ENCODE results near the gene STEAP2. TPM values are rescaled to one million over a fixed set of nuclear protein-coding genes. Genes with fewer than 3 reads are reported as not detected.

The STEAP2 gene
- total RNA-seq, 1 donor from 2014 or later, result 2.4 TPM

DNA sequence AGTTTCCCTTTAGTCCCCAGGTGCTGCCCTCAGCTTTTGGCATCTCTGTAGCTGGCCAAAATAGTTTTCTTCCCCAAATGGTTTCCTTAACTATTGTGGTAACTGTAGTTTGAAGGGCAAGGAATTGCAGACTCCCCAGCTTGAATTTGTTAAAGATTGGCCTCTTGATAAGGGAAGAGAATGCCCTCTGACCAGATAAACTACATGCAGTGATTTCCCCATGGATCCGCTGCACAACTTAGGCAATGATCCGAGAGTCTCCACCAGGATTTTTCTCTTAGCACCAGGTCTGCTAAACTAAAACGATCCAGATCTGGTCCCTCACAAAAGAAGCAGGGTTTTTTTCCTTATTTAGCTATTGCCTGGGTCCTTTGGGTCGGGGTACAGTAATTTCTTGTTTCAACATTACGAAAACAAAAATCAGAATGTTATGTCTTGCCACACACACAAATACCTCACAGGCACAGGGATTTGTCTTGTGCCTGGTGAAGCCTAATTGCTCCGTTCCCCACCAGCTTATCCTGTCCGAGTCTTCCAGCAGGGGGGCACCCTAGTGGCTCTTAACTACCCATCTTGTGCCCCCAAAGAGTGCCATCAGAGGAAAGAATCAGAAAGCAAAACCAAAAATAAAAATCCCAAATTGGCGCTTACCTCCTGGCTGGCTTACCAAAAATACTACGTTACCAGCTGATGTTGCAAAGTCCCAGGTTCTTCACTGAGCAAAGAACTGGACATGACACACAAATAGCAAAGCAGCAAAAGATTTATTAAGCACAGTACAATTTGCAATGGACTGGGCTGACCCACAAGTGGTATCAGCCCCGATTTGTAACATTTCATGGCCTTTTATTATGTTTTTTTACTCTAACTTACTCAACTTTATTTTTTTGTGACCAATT is 16.4 kb upstream of the STEAP2 start:
- ATAC-seq, result no peak

GRCh38 chr7:90201500-90202195 is 9.9 kb upstream of the STEAP2 start:
- no peak for ATAC-seq

DNA sequence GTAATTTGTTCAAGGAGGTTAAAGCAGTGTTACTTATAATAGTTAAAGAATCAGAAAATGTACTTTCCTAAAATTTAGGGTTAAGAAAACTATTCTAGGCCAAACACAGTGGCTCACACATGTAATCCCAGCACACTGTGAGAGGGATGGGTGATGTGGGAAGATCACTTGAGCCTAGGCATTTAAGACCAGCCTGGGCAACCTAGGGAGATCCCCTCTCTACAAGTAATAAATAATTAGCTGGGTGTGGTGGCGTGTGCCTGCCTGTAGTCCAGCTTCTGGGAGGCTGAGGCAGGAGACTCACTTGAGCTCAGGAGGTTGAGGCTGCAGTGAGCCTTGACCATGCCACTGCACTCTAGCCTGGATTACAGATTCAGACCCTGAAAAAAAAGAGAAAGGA is 3.6 kb upstream of the STEAP2 start:
- no peak for ATAC-seq

- no peak for ATAC-seq
Observed at GRCh38 chr7:90209776-90210175, 1.8 kb upstream of the STEAP2 start.

DNA sequence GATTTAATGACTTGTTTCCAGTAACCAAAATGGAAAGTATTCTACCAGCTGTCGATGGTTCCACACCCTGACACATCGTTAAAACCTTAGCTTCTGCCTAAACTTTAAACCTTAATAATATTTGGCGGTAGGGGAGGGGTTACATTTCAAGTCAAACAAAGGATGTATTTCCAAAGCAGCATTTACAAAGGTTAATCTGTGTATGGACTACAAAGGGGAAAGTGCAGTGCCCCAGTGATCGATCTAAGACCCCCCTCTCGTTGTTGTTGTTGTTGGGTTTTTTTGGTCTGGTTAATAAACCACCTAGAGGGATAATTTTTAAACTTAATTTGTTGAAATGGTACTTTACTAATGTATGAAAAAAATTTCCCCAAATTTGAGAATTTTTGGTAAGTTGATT is 1.1 kb upstream of the STEAP2 start:
- no peak for ATAC-seq

- ATAC-seq, result no peak
Observed at GRCh38 chr7:90210981-90211380, 559 bp upstream of the STEAP2 start.

DNA sequence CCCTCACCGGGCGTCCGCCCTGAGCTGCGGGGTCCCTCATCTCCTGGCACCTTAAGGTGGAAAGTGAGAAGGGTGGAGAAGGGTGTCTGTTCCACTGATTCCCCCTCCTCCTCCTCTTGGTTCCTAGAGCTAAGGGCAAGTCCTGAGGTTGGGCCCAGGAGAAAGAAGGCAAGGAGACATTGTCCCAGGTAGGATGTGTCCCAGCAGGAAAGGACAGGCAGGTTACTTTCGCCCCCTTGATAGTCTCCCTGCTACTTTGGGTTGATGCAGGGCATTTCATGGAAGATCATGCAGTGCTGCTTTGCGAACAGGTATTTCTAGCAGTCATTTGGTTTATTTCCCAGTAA is 582 bp downstream of the STEAP2 start:
- no peak for ATAC-seq

- no peak for ATAC-seq
Observed at GRCh38 chr7:90213521-90213920, 2.0 kb downstream of the STEAP2 start.

GRCh38 chr7:90216080-90216674 is 4.6 kb downstream of the STEAP2 start:
- ATAC-seq, result no peak

DNA sequence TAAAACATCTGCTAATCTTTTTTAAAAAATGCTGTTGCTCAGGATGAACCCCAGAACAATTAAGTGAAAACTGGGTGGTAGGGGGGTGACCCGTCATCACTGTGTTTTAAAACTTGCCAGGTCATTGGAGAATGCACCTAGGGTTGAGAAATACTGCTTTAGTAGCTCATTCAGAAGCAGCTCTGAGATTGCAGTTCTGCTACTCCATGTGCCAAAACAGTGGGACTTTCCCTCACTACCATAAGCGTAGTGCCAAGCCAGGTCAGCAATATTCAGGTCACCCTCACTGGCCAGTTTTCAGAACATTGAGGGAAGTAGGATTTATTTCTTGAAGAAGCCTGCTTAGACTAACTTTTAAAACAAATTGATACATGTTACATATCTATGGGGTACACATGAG is 5.2 kb downstream of the STEAP2 start:
- ATAC-seq, result no peak

DNA sequence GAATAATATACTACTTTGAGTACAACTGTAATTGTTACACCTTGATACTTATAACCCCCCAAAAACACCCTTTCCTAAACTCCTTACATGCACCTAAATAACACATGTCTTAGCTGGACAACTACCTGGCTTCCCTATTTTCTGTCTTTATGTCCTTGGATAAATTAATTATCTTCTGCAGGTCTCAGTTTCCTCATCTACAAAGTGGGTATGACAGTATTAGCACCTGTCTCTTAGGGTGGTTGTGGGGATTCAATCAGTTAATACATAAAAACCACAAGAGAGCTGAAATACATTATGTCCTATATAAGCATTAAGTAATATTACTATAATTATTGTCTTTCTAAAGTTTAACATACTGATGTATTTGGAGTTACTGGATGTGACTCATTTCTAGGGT is 10.8 kb downstream of the STEAP2 start:
- no peak for ATAC-seq

- no peak for ATAC-seq
Observed at GRCh38 chr7:90222811-90223725, 11.5 kb downstream of the STEAP2 start.

GRCh38 chr7:90224195-90224594 is 12.7 kb downstream of the STEAP2 start:
- no peak for ATAC-seq

DNA sequence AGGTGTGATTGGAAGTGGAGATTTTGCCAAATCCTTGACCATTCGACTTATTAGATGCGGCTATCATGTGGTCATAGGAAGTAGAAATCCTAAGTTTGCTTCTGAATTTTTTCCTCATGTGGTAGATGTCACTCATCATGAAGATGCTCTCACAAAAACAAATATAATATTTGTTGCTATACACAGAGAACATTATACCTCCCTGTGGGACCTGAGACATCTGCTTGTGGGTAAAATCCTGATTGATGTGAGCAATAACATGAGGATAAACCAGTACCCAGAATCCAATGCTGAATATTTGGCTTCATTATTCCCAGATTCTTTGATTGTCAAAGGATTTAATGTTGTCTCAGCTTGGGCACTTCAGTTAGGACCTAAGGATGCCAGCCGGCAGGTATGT is 13.6 kb downstream of the STEAP2 start:
- ATAC-seq, result no peak

- ATAC-seq, result no peak
Observed at GRCh38 chr7:90225601-90226000, 14.1 kb downstream of the STEAP2 start.

DNA sequence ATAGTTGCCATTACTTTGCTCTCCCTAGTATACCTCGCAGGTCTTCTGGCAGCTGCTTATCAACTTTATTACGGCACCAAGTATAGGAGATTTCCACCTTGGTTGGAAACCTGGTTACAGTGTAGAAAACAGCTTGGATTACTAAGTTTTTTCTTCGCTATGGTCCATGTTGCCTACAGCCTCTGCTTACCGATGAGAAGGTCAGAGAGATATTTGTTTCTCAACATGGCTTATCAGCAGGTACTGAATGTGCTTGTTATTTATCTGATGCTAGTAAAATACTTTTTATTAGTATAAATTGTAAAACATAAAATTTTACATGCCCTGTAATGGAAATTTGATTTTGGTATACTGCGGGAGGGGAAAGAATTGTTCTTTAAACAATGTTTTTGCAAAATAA is 15.7 kb downstream of the STEAP2 start:
- no peak for ATAC-seq

DNA sequence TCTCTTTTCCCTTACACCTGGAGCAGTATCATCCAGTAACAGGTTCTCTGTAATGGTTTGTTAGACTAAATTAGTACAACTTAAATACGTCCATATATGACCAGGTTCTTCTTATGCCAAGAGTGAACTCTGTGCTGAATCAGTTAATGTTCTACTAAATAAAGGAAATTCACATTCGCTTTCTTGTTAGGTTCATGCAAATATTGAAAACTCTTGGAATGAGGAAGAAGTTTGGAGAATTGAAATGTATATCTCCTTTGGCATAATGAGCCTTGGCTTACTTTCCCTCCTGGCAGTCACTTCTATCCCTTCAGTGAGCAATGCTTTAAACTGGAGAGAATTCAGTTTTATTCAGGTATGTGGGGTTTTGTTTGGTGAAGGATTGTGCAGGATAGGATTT is 18.1 kb downstream of the STEAP2 start:
- no peak for ATAC-seq

- no peak for ATAC-seq
Observed at GRCh38 chr7:90230834-90231233, 19.3 kb downstream of the STEAP2 start.

DNA sequence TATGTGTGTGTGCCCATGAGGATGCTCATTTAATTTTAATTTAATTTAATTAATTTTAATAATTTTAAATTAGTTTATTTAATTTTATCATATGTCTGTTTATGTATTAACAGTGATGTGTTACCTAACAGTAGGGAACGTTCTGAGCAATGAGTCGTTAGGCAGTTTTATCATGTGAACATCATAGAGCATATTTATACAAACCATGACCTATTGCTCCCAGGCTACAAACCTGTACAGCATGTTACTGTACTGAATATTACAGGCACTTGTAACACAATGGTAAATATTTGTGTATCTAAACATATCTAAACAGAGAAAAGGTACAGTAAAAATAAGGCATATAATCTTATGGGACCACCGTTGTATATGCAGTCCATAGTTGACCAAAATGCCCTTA is 19.8 kb downstream of the STEAP2 start:
- ATAC-seq, result no peak

DNA sequence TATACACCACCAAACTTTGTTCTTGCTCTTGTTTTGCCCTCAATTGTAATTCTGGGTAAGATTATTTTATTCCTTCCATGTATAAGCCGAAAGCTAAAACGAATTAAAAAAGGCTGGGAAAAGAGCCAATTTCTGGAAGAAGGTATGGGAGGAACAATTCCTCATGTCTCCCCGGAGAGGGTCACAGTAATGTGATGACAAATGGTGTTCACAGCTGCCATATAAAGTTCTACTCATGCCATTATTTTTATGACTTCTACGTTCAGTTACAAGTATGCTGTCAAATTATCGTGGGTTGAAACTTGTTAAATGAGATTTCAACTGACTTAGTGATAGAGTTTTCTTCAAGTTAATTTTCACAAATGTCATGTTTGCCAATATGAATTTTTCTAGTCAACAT is 20.9 kb downstream of the STEAP2 start:
- no peak for ATAC-seq

DNA sequence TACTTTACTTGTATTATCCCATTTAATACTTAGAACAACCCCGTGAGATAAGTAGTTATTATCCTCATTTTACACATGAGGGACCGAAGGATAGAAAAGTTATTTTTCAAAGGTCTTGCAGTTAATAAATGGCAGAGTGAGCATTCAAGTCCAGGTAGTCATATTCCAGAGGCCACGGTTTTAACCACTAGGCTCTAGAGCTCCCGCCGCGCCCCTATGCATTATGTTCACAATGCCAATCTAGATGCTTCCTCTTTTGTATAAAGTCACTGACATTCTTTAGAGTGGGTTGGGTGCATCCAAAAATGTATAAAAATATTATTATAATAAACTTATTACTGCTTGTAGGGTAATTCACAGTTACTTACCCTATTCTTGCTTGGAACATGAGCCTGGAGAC is 22.0 kb downstream of the STEAP2 start:
- no peak for ATAC-seq

DNA sequence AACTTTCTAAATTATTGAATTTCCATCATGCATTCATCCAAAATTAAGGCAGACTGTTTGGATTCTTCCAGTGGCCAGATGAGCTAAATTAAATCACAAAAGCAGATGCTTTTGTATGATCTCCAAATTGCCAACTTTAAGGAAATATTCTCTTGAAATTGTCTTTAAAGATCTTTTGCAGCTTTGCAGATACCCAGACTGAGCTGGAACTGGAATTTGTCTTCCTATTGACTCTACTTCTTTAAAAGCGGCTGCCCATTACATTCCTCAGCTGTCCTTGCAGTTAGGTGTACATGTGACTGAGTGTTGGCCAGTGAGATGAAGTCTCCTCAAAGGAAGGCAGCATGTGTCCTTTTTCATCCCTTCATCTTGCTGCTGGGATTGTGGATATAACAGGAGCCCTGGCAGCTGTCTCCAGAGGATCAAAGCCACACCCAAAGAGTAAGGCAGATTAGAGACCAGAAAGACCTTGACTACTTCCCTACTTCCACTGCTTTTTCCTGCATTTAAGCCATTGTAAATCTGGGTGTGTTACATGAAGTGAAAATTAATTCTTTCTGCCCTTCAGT is 25.3 kb downstream of the STEAP2 start:
- no peak for ATAC-seq

Measured in esophagus mucosa (tissue), 1 donor.